AG09319 (cell line): ENCODE measurements around the gene EGR2.

Experiments
- DNase-seq: peaks from one replicate; pipeline ENCODE4 v3.0.0-alpha.2; 2010; ENCODE audit warnings: low read depth; ENCODE audit errors: extremely low read depth
- TF ChIP-seq, protein P1 (sequence below): IDR thresholded peaks from 2 replicates; pipeline ENCODE4 v1.5.1; 2011; ENCODE audit warnings: low read depth, mild to moderate bottlenecking, inconsistent platforms, low read length, moderate library complexity

The EGR2 gene

DNA sequence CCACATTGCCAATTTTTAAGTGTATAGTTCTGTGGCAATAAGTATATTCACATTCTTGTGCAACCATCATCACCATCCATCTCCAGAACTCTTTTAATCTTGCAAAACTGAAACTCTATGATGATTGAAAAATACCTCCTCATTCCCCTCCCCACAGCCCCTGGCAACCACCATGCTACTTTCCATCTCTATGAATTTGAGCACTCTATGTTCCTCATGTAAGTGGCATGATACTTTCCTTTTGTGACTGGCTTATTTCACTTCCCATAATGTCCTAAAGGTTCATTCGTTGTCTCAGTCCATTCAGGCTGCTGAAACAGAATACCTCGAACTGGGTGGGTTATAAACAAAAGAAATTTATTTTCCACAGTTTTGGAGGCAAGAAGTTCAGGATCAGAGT is 23.4 kb upstream of the EGR2 start:
- TF ChIP-seq, protein P1, sequence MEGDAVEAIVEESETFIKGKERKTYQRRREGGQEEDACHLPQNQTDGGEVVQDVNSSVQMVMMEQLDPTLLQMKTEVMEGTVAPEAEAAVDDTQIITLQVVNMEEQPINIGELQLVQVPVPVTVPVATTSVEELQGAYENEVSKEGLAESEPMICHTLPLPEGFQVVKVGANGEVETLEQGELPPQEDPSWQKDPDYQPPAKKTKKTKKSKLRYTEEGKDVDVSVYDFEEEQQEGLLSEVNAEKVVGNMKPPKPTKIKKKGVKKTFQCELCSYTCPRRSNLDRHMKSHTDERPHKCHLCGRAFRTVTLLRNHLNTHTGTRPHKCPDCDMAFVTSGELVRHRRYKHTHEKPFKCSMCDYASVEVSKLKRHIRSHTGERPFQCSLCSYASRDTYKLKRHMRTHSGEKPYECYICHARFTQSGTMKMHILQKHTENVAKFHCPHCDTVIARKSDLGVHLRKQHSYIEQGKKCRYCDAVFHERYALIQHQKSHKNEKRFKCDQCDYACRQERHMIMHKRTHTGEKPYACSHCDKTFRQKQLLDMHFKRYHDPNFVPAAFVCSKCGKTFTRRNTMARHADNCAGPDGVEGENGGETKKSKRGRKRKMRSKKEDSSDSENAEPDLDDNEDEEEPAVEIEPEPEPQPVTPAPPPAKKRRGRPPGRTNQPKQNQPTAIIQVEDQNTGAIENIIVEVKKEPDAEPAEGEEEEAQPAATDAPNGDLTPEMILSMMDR = no peak
- no peak for DNase-seq

DNA sequence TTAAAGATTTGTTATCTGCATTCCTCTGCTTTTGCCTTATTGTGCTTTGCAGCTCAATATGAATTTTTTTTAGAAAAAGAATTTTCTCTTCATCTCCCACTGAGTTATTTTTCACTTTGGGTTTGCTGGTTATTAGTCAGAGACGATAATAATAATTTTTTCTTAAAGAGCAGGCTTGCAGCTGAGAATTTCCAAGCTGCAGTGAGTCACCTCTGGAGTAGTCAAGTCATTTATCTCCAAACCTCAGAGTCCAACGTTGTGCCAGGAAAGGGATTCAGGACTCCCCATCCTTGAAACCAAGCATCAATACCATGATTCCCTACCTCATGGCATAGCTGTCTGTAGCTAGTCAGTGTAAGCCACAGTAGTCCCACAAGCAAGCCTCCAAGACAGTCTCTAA is 15.2 kb upstream of the EGR2 start:
- DNase-seq = no peak
- TF ChIP-seq, protein P1 = no peak

GRCh38 chr10:62830679-62831078 is 14.5 kb upstream of the EGR2 start:
- TF ChIP-seq, protein P1 = no peak
- no peak for DNase-seq

GRCh38 chr10:62829622-62830021 is 13.5 kb upstream of the EGR2 start:
- TF ChIP-seq, protein P1 = no peak
- no peak for DNase-seq

- TF ChIP-seq, protein P1 = no peak
- no peak for DNase-seq
Observed at GRCh38 chr10:62826273-62826672, 10.1 kb upstream of the EGR2 start.

DNA sequence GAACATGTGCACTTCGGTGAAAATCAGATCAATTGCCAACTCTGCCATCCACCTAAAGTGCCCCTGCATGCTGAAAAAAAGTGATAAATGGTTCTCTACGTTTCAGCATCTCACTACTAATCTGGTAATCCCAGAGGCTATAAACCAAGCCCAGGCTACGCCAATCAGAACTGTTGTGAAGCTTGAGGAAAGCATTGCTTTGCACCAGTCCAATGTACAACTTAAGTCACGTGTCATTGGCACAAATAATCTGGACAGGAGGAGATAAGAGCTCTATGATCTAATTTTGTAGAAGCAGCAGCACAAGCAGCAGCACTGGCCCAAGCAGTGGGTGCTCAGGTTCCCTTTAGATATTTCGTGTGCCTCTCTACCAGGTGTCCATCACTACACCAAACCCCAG is 4.4 kb upstream of the EGR2 start:
- DNase-seq = no peak
- TF ChIP-seq, protein P1 = no peak

DNA sequence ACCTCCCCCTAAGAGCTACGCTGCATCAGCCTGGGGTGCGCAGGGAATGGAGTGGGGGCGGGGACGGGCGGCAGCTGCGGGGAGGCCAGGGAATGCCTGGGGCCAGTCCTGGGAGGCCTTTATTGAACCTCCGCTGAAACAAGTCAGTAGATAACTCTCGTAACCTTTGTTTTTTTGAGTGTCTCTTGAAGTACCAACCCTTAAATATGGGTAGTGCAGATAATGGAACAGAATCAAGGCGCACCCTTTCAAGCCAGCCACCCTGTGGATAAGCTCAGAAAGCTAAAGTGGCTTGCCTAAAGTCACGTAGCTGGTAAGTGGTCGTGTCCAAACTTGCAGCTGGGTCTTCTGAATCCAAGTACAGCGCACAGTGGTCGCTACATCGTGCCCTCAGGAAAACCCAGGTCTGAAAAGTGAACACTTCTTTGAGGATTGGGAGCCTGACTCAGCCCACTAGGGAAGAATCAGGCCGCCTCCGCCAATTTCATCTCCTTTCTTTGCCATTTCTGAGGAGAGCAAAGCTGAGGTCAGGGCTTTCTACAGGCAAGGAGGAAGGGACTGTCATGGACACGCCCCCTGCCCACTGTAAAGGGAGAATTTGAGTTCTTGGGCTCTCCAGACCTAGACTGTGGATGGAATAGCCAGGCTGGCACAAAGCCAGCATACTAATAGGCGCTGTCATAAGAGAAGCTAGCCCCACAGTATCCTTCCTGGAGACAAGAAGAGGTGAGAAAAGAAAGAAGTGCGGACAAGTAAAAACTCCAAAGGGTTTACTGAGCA is 3.2 kb upstream of the EGR2 start:
- no peak for DNase-seq
- TF ChIP-seq, protein P1 = no peak
